ENCODE measurements around the gene RNF150.

GRCh38 chr4:141036786-141037185, 96.5 kb downstream of the RNF150 start:
- no peak for TF ChIP-seq CTCF (IDR thresholded peaks at IDR 0.05)
- TF ChIP-seq POLR2A (IDR thresholded peaks at IDR 0.05): no peak

Data from sigmoid colon (tissue), 3 donors.